HL-60/S4 treated with phorbol 12-myristate 13-acetate at 8.2 ng/mL for 4 days and 3 days (cell line): ENCODE measurements around the gene EPS15.
"Not testable (repeated sequence)": the region's sequence is repeated elsewhere in the genome, so short reads cannot be mapped to it uniquely, and the experiment has no call there.

Experiments used
- in situ Hi-C: fragments of 300-500 bp; cut with MboI; formaldehyde crosslinking; loops from 2 replicates; pipeline ENCODE4 v1.15.0; 2022; ENCODE audit warnings: low sequenced_read_pairs

The EPS15 gene

DNA sequence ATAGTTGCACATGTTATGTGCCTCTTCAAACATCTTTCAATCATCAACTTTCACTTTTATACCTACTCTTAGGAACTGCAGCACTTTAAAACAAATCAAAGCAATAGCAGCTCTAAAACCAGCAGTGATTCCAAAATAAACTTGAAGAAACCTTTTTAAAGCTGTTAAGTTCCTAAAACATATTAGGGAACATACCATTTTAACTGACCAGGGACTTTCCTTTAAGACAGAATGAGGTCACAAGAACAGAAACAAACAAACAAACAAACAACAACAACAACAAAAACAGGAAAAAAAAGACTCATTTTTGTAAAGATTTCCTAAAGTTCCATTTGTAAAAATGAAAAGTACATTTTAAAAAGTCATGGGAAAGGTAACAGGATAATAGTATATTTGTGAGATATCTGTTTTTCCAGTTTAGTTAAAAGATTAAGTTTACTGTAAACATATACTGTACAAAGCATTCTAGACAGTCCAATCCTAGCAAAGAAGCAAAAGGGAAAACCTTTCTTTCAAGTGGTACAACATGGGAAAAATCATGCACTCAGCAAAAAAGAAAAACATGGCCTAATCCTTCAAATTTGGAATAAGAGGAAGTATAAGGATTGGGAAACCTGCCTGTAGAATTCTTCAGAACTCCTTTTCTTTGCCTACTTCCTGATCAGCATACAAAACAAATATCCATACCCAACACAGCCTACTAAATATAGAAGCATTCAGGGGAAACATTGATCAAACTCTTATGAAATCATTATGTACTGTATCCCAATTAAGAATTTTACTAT lies 45.5 kb downstream of the EPS15 start:
- in situ Hi-C loops, result no loop called here

DNA sequence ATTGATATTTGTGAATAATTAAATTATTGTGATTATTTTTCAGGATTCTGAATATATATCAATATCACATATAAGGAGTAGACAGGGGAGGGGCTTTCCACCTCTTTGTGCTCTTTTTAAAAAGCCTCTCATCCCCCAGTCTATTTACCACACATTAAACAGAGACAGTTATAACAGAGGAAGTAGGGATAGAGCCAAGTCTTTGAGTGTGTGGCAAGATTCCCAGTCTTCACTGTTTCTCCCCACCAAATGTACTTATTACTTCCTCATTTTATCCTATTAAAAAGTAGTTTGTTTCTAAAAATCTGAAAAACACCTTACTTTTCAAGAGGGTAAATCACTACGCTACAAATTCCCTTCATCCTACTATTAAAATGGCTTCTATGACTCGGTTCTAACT lies 46.7 kb downstream of the EPS15 start:
- in situ Hi-C loops, result no loop called here

DNA sequence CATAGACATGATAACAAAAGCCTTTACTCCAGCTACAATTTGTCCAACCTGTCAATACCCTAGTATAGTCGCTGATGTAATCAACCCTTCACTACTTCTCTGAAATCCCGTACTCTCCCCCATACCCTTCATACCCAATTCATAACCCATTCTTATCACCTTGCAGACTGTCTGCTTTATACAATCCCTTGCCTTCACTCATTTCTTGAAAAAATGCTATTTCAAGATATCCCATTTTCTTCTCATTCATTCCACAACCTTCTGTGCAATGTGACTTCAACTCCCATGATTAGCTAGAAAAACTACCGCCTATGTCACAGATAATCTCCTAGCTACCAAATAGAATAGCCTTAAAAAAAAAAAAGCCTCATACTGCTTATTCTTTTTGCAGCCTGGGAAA lies 49.5 kb downstream of the EPS15 start:
- in situ Hi-C loops, result no loop called here

DNA sequence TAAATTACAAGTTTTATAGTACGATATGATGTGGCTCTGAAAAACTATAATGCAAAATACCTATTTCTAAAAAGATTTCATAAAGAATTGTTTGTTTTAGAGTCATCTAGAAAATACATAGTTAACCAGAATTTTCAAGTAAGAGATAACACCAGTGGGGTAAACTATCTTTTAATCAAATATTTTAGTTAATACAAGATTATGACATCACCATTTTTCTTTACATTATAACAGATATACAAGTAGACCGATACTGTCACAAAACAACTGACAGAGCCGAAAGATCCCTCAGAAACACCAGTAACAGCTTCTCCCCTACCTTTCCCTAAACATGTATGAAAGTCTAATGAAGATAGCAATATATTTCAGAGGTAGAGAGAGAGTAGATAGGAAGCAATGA lies 54.2 kb downstream of the EPS15 start:
- in situ Hi-C loops, result no loop called here

DNA sequence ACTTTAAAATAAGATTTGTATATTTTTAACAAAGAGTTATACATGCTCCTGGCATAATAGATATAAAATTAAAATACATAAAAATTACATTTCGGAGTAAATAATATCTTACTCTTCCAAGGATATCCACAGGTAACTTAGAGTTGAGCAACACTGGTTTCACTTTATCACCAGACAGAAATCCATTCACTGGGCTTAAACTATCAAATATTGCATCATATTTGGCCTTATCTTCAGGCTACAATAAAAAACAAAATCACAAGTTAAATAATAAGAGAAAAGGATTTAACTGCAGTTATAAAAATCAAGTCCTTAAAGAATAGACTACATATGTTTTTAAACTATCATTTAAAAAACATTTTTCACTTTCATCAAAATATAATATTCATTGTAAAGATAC lies 55.5 kb downstream of the EPS15 start:
- in situ Hi-C loops, result no loop called here

DNA sequence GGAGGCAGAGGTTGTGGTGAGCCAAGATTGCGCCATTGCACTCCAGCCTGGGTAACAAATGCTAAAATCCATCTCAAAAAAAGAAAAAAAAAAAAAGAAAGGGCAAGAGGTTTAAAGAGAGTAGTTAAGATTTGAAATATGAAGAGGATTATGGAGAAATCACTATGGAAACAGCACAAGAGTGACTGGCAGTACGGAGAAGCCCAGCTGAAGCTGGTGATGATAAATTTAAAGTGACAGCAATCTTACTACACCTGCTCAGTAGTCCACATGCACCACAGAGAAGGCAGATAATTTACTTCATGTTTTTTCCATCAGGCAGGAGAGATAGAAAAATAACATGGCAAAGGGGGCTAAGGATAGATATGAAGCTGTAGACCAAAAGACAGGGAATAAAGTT lies 56.8 kb downstream of the EPS15 start:
- in situ Hi-C loops, result not testable (repeated sequence)

DNA sequence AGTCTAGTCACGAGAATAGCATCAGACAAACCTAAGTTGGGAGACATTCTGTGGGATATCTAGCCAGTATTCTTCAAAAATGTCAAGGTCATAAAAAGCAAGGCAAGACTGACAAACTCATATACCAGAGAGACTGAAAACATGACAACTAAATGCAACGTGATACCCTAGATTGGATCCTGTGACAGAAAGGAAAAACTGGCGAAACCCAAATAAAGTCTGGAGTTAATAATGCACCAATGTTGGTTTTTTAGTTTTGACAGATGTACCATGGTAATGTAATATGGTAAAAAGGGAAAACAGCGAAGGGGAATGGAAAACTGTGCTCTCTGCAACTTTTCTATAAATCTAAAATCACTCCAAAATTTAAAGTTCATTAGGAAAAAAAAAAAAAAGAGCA lies 64.5 kb downstream of the EPS15 start:
- in situ Hi-C loops, result no loop called here

DNA sequence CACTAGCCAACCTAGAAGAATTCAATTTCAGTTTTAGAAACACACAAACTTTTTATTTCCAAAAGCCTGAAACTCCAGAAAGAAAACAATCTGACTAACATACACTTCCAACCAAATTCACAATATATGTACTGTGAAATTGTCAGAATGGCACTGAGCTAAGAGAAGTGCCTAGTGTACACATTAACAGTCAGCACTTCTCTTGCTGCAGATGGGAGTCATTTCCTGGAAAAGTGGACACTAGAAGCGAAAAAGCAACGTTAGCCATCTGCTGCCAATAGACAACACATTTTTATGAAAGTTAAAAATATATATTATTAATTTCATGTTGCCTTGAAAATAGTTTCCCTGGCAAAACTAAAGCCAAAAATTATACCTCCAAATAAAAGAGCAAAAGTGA lies 66.1 kb downstream of the EPS15 start:
- in situ Hi-C loops, result no loop called here

DNA sequence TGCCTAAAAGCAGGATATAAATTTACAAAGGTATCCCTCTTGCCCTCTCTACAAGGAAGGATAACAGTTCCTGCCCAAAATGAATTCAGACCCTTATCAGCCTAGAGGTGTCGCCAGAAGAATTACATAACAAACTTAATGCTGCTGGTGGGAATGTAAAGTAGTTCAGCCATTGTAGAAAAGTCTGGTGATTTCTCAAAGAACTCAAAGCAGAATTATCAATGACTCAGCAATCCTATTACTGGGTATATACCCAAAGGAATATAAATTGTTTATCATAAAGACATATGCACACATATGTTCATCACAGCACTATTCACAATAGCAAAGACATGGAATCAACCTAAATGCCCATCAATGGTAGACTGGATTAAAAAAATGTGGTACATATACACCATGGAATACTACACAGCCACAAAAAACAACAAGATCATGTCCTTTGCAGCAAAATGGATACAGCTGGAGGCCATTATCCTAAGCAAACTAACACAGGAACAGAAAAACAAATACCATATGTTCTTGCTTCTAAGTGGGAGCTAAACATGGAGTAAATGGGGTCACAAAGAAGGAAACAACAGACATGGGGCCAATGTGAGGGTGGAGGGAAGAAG lies 70.1 kb downstream of the EPS15 start:
- in situ Hi-C loops, result not testable (repeated sequence)

DNA sequence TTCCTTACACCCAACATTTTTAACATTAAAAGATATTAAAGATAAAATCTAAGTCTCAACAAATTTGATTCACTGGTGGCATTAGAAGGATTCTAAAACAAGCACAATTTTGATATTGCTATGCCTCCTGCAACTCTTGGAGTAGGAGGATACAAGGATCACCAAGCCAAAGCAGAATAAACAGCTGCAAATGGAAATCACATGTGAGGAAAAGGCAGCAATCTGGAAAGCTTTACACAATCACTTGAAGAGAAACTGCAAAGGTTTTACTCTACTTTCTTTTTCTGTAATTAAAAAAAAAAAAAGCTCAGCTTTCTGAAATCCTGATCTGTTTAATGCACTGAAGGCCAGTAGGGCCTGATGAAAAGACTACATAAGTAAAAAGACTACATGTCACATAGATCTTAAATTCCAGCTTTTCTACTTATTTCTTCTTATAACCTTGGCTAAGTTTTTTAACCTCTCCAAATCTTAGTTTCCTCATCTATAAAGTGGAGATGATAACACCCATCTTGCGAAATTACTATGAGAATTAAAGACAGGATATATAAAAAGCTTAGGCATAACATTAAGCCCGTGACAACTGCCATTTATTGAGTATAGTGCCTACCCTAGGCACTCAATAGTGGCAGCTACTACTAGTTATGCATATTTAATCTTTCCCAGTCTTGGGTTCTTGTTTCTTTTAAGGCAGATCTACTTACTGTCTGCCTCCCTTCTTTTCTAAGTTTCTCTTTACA lies 73.5 kb downstream of the EPS15 start:
- in situ Hi-C loops, result no loop called here

DNA sequence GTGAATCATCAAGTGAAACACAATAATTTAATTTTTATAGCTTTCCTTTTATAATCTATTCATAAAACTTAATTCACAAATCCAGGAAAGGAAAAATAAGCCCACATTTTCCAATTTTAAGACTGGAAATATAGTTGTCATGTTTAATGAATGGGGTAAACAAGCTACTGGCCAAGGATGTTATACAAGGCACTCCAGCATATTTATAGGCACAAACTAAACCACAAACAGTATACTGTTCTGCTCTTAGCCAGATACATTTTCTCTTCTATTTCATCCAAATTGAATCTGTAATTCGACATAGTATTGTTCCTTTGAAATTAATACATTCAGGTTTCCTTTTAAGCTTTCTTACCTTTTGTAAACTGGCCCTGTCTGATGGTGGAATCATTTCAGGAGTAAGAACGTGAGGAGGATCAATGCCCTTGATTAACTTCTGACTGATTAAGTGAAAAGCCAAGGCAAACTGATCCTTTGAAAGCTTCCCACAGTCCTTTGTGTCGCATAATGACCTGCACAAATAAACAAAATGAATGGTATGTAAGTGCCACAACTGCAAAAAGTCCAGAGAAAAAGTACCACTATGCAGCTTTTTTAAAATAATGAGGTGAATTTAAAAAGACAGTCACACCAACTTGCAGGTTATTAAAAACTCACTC lies 74.4 kb downstream of the EPS15 start:
- in situ Hi-C loops, result no loop called here

DNA sequence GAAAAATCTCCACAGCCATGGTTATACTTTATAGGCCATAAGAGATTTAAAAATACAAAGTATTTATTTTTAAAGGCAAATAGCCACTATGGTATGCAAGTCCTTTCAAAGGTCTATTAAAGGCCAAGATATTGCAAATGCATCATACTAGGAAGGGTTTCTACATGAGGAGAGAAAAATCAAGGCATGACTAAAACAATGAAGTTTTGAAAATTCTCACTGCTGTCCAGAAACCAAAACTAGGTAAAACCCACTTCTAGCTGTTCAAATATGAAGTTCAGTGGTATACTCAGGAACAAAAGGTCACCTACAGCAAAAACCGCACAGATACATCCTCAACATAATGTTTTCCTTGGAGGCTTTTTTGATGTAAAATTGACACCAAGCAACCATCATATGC lies 75.0 kb downstream of the EPS15 start:
- in situ Hi-C loops, result no loop called here

DNA sequence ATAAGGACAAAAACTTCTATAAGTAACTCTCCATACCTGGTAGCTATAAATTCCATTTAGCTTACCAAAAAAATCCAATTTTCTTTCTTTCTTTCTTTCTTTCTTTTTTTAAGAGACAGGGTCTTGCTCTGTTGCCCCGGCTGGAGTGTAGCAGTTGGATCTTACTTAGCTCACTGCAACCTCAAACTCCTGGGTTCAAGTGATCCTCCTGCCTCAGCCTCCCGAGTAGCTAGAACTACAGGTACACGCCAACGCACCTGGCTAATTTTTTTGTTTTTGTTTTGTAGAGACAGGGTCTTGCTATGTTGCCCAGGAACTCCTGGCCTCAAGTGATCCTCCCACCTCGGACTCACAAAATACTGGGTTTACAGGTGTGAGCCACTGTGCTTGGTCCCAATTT lies 75.5 kb downstream of the EPS15 start:
- in situ Hi-C loops, result no loop called here

DNA sequence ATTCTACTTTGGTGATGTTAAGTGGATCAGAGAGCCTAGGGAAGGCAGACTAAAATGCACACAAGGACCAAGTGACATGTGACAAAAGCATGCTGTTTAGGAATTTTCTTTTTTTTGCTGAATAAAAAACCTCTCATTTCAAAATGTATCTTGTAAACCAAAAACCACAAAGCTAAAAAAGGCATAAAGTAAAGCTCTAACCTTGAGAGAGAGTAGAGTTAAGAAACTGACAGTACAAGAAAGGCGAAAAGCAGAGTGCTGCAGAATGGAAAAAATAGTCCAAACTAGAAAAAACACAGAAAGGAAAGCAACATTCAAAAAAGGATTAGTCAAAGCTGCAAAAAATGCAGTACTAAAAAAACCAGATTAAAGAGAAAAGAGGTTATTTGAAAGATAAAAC lies 76.5 kb downstream of the EPS15 start:
- in situ Hi-C loops, result no loop called here

DNA sequence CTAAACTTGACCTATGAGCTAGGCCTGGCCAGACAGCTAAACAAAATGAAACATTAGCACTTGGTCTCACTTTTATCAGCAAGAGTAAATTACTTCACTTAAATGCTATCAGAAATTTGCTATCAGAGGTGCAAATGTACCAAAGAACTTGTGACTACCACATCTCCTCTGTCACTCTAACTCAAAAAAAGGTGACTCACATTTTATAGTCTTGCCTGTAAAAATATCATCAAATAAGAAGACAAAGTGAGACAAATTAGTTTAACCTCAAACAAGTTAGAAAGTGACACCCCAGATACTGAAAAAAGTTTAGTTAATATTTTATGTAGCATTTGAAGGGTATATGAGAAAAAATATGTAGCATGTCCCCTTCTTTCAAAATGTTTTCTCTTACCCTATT lies 76.9 kb downstream of the EPS15 start:
- in situ Hi-C loops, result no loop called here

DNA sequence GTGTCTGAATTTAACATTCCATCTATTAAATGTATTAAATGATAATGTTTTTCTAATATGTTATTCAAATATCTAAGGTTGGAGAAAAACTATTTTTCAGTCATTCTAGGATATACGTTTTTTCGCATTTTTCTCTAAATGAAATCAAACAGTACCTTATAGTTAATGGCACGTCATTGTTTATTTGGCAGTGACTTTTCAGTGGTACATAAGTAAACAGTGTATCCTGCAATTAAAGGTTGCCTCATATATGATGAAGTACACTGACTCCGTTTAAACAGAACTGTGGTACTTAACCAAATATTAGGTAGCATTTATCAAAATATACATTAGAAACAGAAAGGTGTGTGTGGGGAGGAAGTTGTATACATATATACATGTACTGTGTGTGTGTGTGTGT lies 79.2 kb downstream of the EPS15 start:
- in situ Hi-C loops, result no loop called here

DNA sequence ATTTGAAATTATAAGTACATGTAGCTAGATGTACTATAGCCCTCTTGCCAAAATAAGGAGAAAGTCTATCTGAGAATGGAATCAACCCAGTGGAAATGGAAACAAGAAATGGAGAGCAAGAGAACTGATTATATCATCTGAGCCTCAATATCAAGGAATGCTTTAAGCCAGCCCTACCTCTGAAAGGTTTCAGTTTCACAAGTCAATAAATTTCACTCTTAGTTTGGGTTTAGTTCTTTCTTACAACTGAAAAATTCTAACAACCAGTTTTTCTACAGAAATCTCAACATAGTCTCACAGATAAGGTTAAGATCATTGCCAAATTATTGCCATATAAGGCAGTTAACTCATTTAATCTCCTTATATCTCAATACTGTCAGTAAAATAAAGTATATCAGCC lies 80.0 kb downstream of the EPS15 start:
- in situ Hi-C loops, result no loop called here

DNA sequence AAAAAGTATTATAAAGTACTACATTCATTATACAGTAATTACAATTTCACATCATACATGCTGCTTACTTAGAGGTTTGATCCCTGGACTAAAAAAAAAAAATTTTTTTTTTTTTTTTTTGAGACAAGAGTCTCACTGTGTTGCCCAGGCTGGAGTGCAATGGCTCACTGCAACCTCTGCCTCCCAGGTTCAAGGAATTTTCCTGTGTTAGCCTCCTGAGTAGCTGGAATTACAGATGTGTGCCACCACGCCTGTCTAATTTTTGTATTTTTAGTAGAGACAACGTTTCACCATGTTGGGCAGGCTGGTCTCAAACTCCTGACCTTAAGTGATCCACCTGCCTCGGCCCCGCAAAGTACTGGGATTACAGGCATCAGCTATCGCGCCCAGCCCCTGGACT lies 81.7 kb downstream of the EPS15 start:
- in situ Hi-C loops, result not testable (repeated sequence)

DNA sequence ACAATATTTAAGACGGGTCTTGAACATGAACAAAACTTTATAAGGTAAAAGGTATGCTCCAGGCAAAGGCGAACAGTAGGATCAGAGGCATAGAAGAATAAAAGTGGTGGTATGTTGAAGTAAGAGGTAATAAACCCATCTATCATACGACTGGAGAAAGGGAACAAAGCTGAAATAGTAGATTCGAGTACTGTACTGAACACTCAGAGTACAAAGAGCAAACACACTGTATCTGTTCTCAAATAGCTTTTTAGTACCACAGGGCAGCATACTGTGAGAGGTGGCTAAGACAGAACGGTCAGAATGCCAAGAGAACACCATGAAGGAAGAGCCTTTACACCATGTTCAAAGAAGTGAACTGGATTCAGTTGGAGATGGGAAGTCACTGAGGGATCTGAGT lies 83.2 kb downstream of the EPS15 start:
- in situ Hi-C loops, result no loop called here

DNA sequence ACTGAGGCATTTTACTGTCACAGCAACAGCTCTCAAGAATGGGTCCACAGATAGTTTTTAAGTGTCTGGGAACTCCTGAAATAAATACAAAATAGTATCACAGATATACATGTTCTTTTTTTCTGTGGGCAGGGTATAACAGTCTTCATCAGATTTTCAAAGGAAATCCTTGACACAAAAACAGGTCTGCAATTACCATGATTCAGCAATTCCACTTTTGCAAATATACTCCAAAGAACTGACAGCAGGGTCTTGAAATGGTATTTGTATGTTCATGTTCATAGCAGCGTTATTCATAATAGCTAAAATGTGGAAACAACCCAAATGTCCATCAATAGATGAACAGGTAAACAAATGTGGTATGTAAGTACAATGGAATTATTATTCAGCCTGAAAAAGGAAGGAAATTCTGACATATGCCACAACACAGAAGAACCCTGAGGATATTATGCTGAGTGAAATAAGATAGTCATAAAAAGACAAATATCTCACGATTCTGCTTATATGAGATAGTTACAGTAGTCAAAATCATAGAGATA lies 85.0 kb downstream of the EPS15 start:
- in situ Hi-C loops, result no loop called here

DNA sequence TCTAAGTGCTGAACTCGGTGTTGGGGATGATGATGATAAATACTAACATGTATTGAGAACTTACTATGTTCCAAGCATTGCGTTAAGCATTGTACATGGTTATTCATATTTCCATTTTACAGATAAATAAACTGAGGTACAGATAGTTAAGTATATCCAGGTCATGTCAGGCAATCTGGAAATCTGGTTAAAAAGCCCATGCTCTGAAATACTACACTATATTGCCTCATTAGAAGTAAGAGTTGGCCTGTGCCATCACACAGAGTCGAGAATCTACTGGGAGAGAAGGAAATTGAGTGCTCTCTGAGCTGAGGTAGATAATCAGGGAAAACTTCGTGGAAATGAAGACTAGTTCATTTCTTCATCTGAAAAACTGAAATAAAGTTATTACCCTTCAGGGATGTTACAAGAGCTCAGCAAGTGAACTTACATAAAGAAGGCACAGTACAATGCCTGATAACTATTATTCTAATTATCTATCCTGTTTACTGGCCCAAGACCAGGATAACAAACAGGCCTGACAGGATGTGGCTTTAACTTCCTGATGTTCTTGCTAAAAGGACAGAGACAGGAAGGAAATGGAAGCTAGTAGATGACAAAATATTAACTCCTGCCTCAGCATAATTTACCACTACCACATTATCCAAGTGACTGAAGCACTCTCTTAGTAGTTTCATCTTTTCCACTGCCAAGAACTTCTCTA lies 85.6 kb downstream of the EPS15 start:
- in situ Hi-C loops, result no loop called here
